Measurements from ENCODE around the gene ASNS.

- TF ChIP-seq CTCF (IDR thresholded peaks at IDR 0.05; ENCODE audit: borderline replicate concordance, extremely low read depth, low read length, poor library complexity, severe bottlenecking) (no peak), EZH2 (IDR thresholded peaks at IDR 0.05; ENCODE audit: borderline replicate concordance, low read depth, low read length, severe bottlenecking) (no peak)
Observed at GRCh38 chr7:97846945-97847344, 25.3 kb downstream of the ASNS start.

Measured in DND-41 (cell line).